Measurements from ENCODE around the gene SRSF4.

DNA sequence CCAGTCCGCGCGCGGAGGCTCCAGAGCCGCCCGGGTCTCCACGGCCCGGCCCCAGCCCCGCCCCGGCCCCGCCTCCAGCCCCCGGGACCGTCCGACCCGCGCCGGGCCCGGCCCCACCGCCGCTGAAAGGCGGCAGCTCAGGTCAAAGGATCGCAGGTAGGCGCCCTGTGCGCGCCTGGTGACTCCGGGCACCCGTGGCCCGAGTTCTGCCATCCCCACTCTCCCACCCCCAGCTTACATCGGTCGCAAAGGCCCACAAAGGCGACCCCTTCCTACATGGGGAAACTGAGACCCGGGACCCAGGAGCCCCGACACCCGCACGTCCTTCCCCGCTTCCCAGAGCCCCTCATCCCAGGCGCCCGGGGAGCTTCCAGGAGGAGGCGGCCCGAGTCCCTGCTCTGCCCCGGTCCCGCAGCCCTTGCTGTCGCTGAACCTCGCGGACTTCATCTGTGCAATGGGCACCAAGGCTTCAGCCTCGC, 57.8 kb downstream of the SRSF4 start, which contains the start of gene TMEM200B:
- TF ChIP-seq, protein P1, sequence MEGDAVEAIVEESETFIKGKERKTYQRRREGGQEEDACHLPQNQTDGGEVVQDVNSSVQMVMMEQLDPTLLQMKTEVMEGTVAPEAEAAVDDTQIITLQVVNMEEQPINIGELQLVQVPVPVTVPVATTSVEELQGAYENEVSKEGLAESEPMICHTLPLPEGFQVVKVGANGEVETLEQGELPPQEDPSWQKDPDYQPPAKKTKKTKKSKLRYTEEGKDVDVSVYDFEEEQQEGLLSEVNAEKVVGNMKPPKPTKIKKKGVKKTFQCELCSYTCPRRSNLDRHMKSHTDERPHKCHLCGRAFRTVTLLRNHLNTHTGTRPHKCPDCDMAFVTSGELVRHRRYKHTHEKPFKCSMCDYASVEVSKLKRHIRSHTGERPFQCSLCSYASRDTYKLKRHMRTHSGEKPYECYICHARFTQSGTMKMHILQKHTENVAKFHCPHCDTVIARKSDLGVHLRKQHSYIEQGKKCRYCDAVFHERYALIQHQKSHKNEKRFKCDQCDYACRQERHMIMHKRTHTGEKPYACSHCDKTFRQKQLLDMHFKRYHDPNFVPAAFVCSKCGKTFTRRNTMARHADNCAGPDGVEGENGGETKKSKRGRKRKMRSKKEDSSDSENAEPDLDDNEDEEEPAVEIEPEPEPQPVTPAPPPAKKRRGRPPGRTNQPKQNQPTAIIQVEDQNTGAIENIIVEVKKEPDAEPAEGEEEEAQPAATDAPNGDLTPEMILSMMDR (IDR thresholded peaks at IDR 0.05) = no peak
- no peak for TF ChIP-seq POLR2A (IDR thresholded peaks at IDR 0.05)
